Kidney tubule cell (primary cell): ENCODE measurements around the gene MITD1.
"Not testable (repeated sequence)": the region's sequence is repeated elsewhere in the genome, so short reads cannot be mapped to it uniquely, and the experiment has no call there.

ENCODE experiments used
- DNase-seq: peaks from one replicate; pipeline ENCODE4 v3.0.0-alpha.2; 2018; ENCODE audit warnings: low spot score

MITD1 gene

GRCh38 chr2:99180755-99181623 is at the start of gene MITD1, which contains the start of gene MRPL30:
TSS of gene MITD1 (minus strand) at chr2:99181058. CDS start at chr2:99180981, 77 bp downstream.
TSS of gene MRPL30 (plus strand) at chr2:99181184. CDS start at chr2:99186204, 5,020 bp downstream.
- DNase-seq, result peak; percentile 96

GRCh38 chr2:99217929-99218501 is 37.2 kb upstream of the MITD1 start:
- DNase-seq, result no peak

- no peak for DNase-seq
Observed at GRCh38 chr2:99216096-99216495, 35.2 kb upstream of the MITD1 start.

DNA sequence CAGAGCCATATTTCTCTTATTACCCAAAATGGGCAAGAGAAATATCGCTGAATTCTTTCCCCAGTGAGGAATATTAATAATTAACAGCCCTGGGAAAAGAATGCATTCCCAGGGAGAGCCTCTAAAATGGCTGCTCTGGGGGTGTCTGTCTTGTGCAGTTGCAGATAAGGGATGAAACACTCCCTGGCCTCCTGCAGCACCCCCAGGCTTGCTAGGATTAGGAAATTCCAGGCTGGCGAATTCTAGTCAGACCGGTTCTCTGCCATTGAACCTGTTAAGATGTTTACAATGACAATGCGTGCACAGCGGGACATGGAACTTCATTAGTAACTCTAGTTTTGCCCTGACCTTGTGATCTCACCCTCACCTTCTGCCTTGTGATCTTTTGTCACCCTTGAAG is 24.6 kb upstream of the MITD1 start:
- DNase-seq, result no peak

GRCh38 chr2:99201959-99202678 is 21.3 kb upstream of the MITD1 start:
- no peak for DNase-seq

DNA sequence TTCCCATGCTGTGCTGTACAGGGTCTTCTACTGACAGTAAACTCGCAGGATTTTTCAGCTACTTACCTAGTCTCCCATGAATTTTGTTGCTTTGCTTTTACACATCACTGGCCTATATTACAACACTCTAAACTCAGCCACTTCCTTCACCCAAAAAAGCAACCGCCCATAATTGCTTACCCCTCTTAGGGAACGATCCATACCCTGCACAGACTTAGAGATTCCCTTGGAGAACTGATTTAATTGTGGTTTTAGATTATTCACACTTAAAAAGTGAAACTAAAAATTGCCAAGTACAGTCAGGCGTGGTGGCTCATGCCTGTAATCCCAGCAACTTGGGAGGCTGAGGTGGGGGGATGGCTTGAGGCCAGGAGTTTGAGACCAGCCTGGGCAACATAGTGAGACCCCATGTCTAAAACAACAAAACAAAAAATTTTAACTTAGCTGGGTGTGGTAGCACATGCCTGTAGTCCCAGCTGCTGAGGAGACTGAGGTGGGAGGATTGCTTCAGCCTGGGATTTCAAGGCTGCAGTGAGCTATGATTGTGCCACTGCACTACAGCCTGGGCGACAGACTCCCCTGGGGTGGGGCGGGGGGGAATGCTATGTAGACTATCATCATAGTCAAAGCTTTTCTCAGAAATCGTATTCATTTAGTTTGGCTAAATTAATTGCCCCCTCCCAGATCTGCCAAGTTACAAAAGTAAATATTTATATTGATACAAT is 19.4 kb upstream of the MITD1 start:
- DNase-seq, result no peak

- no peak for DNase-seq
Observed at GRCh38 chr2:99198103-99198841, 17.4 kb upstream of the MITD1 start.

GRCh38 chr2:99192364-99192763 is 11.5 kb upstream of the MITD1 start:
- DNase-seq, result not testable (repeated sequence)

- no peak for DNase-seq
Observed at GRCh38 chr2:99190548-99190947, 9.7 kb upstream of the MITD1 start.

GRCh38 chr2:99188357-99188756 is 7.5 kb upstream of the MITD1 start:
- no peak for DNase-seq

DNA sequence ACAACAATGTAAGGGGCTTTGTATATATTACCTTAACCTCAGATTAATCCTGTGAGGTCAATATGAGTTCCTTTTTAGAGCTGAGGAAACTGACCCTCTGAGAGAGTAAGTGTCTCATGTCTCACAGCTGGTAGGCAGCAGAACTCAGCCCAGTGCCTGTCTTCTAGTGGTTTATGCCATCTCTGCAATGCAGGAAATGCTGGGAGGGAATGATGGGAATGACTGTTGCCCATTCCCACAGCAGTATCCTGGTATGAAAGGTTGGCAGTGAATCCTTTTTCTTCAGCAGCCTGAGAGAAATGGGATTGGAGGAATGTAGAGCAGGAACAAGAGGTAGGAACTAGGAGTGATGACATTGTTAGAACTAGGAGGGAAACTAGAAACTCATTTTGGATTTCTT is 6.2 kb upstream of the MITD1 start:
- peak; percentile 10 for DNase-seq

DNA sequence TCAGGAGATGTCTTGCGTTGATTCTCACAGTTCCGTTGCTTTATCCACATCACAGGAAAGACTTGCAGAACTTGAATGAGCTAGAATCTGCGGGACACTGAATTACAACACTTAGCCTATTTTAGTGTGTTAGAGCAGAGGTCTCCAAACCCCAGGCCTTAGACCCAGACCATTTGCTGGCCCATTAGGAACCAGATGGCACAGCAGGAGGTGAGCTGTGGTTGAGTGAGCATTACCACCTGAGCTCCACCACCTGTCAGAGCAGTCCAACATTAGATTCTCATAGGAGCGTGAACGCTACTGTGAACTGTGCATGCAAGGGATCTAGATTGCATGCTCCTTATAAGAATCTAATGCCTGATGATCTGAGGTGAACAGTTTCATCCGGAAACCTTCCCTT is 4.0 kb upstream of the MITD1 start:
- no peak for DNase-seq

DNA sequence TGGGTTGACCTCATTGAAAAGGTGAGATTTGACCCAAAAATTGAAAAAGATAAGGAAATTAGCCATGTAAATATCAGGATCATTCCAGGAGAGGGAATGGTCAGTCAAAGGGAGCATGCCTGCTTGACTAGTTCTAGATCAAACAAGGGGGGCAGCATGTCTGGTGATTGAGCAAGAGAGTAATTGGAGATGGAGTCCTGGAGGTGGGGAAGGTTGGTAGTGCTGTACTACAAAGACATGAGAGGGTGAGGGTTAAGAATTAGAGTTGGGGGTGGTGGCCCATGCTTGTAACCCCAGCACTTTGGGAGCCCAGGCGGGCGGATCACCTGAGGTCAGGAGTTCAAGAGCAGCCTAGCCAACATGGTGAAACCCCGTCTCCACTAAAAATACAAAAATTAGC is 2.2 kb upstream of the MITD1 start:
- no peak for DNase-seq

GRCh38 chr2:99181624-99182000 is 754 bp upstream of the MITD1 start:
- peak; percentile 26 for DNase-seq

- DNase-seq, result no peak
Observed at GRCh38 chr2:99171377-99172140, 9.3 kb downstream of the MITD1 start.

DNA sequence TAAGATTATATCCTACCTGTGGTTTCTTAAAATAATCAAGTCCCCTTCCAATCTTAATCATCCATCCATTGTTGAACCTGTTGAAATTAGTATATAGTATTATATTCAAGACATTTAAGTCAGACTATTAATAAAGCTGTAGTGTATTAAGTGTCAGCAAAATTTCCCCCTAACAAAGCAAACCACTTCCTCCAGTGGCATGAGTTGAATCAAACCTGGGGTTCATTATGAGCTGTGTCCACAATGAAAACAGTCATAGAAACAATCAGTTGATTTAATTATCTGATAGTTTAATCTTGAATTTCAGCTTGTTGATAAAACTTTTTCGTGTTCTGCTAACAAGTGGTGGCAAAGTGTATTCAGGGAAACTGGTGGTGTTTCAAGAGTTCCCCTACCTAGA is 11.3 kb downstream of the MITD1 start:
- DNase-seq, result no peak

- DNase-seq, result no peak
Observed at GRCh38 chr2:99166218-99166617, 14.6 kb downstream of the MITD1 start.

- DNase-seq, result peak; percentile 68
Observed at GRCh38 chr2:99159594-99159993, 21.3 kb downstream of the MITD1 start.

GRCh38 chr2:99158599-99158998 is 22.3 kb downstream of the MITD1 start:
- DNase-seq, result no peak

DNA sequence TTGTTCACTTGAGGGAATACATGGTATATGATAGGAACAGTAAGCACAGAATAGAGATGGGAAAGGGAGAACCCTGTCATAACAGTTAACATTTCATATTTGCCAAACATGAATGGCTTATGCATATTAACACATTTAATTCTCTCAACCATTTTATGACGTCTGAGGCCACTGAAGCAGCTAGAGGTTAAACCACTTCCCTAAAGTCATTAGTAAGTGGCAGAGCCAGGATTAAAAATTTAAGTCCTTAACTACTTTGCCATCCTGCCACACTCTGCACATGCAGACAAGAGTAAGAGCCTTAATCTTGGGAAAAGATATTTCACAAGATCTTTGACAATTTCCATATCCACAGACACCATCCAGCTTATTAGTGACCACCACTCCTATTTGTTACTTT is 24.0 kb downstream of the MITD1 start:
- DNase-seq, result no peak
